Sigmoid colon (tissue), 7 donors: ENCODE measurements around the gene CEACAM6. TPM values are rescaled to one million over a fixed set of nuclear protein-coding genes. Genes with fewer than 3 reads are reported as not detected.

Experiments
- DNase-seq: peaks from one replicate; pipeline ENCODE4 v3.0.0-alpha.2; 2019
- H3K27ac ChIP-seq, 4 donors: fragments of 200-600 bp; sonication (generic); one replicate each; pipeline ENCODE4 v1.5.1; 2016 to 2019; ENCODE audit warnings: mild to moderate bottlenecking in 1 of 4
- H3K27me3 ChIP-seq, 3 donors: fragments of 200-600 bp; sonication (generic); one replicate each; pipeline ENCODE4 v1.5.1; 2019; ENCODE audit warnings: mild to moderate bottlenecking in 1 of 3
- H3K36me3 ChIP-seq, 4 donors: fragments of 200-600 bp; sonication (generic); one replicate each; pipeline ENCODE4 v1.5.1; 2016 to 2019
- H3K4me1 ChIP-seq, 4 donors: fragments of 200-600 bp; sonication (generic); one replicate each; pipeline ENCODE4 v1.5.1; 2017 to 2019
- H3K4me3 ChIP-seq, 4 donors: fragments of 200-600 bp; sonication (generic); one replicate each; pipeline ENCODE4 v1.5.1; 2017 to 2019; ENCODE audit warnings: mild to moderate bottlenecking in 2 of 4, moderate library complexity in 1 of 4
- H3K9me3 ChIP-seq, 4 donors: fragments of 200-600 bp in 3 of 4; sonication (generic) in 3 of 4; one replicate each; pipeline versions ENCODE4 v1.5.1 to v1.6.1; 2013 to 2019
- EP300 ChIP-seq, 4 donors: sonication (generic); formaldehyde crosslinking; IDR thresholded peaks; one replicate each; pipeline ENCODE4 v1.6.1; 2017; ENCODE audit warnings: antibody characterized with exemption in 4 of 4
- POLR2A ChIP-seq, 2 donors: fragments of 450-650 bp; IDR thresholded peaks; one replicate each; pipeline ENCODE4 v1.6.1; 2016; ENCODE audit warnings: antibody characterized with exemption in 2 of 2, mild to moderate bottlenecking in 2 of 2, moderate library complexity in 2 of 2
- POLR2AphosphoS5 ChIP-seq, 4 donors: sonication (generic); formaldehyde crosslinking; IDR thresholded peaks; one replicate each; pipeline ENCODE4 v1.6.1; 2017; ENCODE audit warnings: antibody characterized with exemption in 4 of 4
- WGBS, 2 donors: extraction: QIAGEN DNeasy Blood & Tissue Kit; methylation state at CpG; one replicate each; pipeline ENCODE4 v1.1.7; 2013; 5-methylcytosine and 5-hydroxymethylcytosine counted together
- intact Hi-C: fragments of 100-400 bp; cut with DNase I; formaldehyde crosslinking; loops from one replicate; pipeline ENCODE4 v1.15.1; 2023
- polyA plus RNA-seq, 3 donors: library from polyadenylated mRNA; stranded (reverse); fragments of 200-250 nt; gene quantifications; one replicate each; pipeline ENCODE4 v1.2.3, GENCODE V29; 2013
- total RNA-seq, 4 donors: library from RNA; depleted of rRNA; stranded (reverse); fragments of >200 nt; gene quantifications; one replicate each; pipeline ENCODE4 v1.1.0, GENCODE V29; 2016
- TF ChIP-seq, protein P1 (sequence below), 4 experiments: fragments of 450-650 bp in 3 of 4; fragments of 200-600 bp in 1 of 4; IDR thresholded peaks; one replicate each; pipeline ENCODE4 v1.5.1; 2016 to 2019; ENCODE audit warnings: antibody characterized with exemption in 4 of 4, mild to moderate bottlenecking in 3 of 4, moderate library complexity in 2 of 4
- donor health status: healthy with polysubstance abuse.
- donor health status: Bipolar disorder and iron deficiency.
- donor health status: healthy.

Gene CEACAM6
- total and polyA plus RNA-seq, 7 donors: 0.27 to 516 (median 18.1) TPM; not detected in 1

DNA sequence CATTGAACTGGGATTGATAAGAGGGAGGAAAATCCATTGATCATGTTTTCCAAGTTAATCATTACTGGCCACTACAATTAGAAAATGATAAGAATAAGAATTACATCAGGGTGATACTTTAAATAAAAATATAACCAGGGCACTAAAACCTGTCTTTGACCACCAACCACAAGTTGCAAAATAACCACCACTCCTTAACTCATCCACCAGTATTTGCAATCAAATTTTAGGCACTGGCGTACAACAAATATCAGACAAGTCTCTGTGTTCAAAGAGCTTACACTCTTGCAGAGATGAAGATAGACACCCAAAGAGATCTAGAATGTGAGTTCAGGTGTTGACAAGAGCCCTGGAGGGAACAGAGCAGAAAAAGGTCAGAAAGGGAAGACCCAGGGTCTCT lies 41.6 kb downstream of the CEACAM6 start:
- no peak for DNase-seq
- 88 to 92% methylated on average over 1 of the region's 1 CpG for WGBS, 2 donors
- H3K27ac ChIP-seq: no peak overlapping the region
- H3K4me3 ChIP-seq: no peak overlapping the region
- no peaks in the 10 kb centered on the region for H3K4me1 ChIP-seq
- TF ChIP-seq EP300 (IDR thresholded peaks at IDR 0.05): no peak
- no peak for TF ChIP-seq POLR2AphosphoS5 (IDR thresholded peaks at IDR 0.05)
- no peak for TF ChIP-seq POLR2A (IDR thresholded peaks at IDR 0.05)
- TF ChIP-seq, protein P1, sequence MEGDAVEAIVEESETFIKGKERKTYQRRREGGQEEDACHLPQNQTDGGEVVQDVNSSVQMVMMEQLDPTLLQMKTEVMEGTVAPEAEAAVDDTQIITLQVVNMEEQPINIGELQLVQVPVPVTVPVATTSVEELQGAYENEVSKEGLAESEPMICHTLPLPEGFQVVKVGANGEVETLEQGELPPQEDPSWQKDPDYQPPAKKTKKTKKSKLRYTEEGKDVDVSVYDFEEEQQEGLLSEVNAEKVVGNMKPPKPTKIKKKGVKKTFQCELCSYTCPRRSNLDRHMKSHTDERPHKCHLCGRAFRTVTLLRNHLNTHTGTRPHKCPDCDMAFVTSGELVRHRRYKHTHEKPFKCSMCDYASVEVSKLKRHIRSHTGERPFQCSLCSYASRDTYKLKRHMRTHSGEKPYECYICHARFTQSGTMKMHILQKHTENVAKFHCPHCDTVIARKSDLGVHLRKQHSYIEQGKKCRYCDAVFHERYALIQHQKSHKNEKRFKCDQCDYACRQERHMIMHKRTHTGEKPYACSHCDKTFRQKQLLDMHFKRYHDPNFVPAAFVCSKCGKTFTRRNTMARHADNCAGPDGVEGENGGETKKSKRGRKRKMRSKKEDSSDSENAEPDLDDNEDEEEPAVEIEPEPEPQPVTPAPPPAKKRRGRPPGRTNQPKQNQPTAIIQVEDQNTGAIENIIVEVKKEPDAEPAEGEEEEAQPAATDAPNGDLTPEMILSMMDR (IDR thresholded peaks at IDR 0.05): no peak
- H3K36me3 ChIP-seq: no peaks in the 10 kb centered on the region
- intact Hi-C loops: no loop called here
- H3K27me3 ChIP-seq: peaks cover 0 to 22% (median 4%) of the 10 kb centered on the region in 3 donors
- H3K9me3 ChIP-seq: no peaks in the 10 kb centered on the region

DNA sequence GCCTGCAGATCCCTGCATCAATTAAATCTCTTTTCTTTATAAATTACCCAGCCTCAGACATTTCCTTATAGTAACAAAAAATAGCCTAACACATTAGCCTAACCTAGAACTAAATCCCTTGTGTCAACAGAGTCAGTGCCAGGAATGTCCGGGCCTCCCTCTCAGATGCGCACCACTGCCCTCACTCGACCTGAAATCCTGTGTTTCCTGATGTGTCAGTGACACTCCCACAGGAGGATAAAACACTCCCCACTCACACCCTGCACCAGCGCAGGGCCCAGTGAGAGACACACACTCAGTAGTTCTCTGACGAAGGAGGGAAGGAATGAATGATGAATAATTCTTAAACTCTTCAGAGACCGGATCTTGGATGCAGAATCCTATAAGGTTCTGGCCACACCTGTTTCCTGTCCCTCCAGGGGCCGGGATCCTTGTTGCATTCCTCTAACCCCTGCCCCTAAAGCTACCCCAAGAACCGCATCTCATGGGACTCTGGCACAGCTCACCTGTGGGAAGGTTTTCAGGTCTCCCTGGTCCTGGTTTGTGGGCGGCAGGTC lies 44.2 kb downstream of the CEACAM6 start:
- no peak for TF ChIP-seq POLR2AphosphoS5 (IDR thresholded peaks at IDR 0.05)
- TF ChIP-seq, protein P1 (IDR thresholded peaks at IDR 0.05): no peak
- no peak for TF ChIP-seq POLR2A (IDR thresholded peaks at IDR 0.05)
- no peak for TF ChIP-seq EP300 (IDR thresholded peaks at IDR 0.05)
- Histone ChIP-seq H3K27ac (no peak overlapping the region), H3K4me1 (no peaks in the 10 kb centered on the region), H3K36me3 (no peaks in the 10 kb centered on the region), H3K9me3 (no peaks in the 10 kb centered on the region), H3K27me3 (no peaks in the 10 kb centered on the region), H3K4me3 (no peak overlapping the region)
- intact Hi-C loops: no loop called here
- 47 to 65% methylated on average over 9 of the region's 9 CpGs for WGBS, 2 donors
- DNase-seq: no peak

DNA sequence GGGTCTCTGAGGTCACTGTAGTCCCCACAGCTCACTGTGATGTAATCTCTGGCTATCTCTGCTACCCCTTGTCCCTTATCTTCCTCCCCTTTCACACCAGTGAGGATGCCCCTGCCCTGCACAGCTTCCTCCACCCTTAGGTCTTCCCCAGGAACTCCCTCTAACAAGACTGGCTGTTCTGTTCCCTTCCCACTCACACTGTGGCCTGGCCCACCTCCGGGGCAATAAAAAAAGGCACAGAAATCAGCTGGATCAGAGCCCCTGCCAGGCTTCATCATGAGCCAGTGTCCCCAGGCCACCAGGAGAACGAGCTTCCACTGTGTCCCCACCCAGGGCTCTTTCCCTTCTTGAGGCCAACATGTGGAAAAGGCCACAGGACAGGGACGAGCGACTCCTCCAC lies 45.7 kb downstream of the CEACAM6 start:
- Histone ChIP-seq H3K27me3 (no peaks in the 10 kb centered on the region), H3K4me3 (no peak overlapping the region), H3K4me1 (no peaks in the 10 kb centered on the region), H3K36me3 (no peaks in the 10 kb centered on the region), H3K9me3 (no peaks in the 10 kb centered on the region), H3K27ac (no peak overlapping the region)
- TF ChIP-seq EP300 (IDR thresholded peaks at IDR 0.05): no peak
- no peak for TF ChIP-seq POLR2A (IDR thresholded peaks at IDR 0.05)
- TF ChIP-seq, protein P1 (IDR thresholded peaks at IDR 0.05): no peak
- no peak for TF ChIP-seq POLR2AphosphoS5 (IDR thresholded peaks at IDR 0.05)
- no peak for DNase-seq
- intact Hi-C loops: no loop called here
- 85 to 89% methylated on average over 4 of the region's 4 CpGs for WGBS, 2 donors

DNA sequence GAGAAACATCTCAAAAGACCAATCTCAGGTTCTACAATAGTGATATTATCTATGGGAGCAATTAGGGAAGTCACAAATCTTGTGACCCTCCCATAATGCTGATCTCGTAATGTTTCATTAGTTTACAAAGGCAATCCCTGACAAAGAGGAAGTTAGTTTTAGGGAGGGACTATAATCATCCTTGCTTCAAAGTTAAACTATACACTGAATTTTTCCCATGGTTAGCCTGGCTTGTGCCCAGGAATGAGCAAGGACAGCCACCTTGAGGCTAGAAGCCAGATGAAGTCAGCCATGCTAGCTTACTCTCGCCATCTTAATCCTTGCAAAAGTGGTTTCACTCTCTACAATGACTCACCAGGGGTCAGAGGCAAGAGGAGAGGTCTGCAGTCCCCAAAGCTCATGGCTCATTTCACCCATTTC lies 46.5 kb downstream of the CEACAM6 start:
- 7 to 41% methylated on average over 2 of the region's 2 CpGs for WGBS, 2 donors
- Histone ChIP-seq H3K36me3 (no peaks in the 10 kb centered on the region), H3K27ac (peak overlapping the region in 1 of 4 donors; percentile 42), H3K27me3 (no peaks in the 10 kb centered on the region), H3K4me1 (no peaks in the 10 kb centered on the region), H3K9me3 (no peaks in the 10 kb centered on the region), H3K4me3 (no peak overlapping the region)
- TF ChIP-seq POLR2AphosphoS5 (IDR thresholded peaks at IDR 0.05) (no peak), POLR2A (IDR thresholded peaks at IDR 0.05) (no peak), EP300 (IDR thresholded peaks at IDR 0.05) (no peak)
- TF ChIP-seq, protein P1 (IDR thresholded peaks at IDR 0.05): no peak
- intact Hi-C loops: no loop called here
- no peak for DNase-seq

GRCh38 chr19:41802770-41803169 lies 47.4 kb downstream of the CEACAM6 start:
- no peaks in the 10 kb centered on the region for H3K9me3 ChIP-seq
- H3K4me3 ChIP-seq: no peak overlapping the region
- no peak overlapping the region for H3K27ac ChIP-seq
- no peaks in the 10 kb centered on the region for H3K27me3 ChIP-seq
- no peak for TF ChIP-seq EP300 (IDR thresholded peaks at IDR 0.05)
- TF ChIP-seq, protein P1 (IDR thresholded peaks at IDR 0.05): no peak
- TF ChIP-seq POLR2AphosphoS5 (IDR thresholded peaks at IDR 0.05): no peak
- no peak for TF ChIP-seq POLR2A (IDR thresholded peaks at IDR 0.05)
- intact Hi-C loops: no loop called here
- no peak for DNase-seq
- 56 to 84% methylated on average over 2 of the region's 2 CpGs for WGBS, 2 donors
- no peaks in the 10 kb centered on the region for H3K4me1 ChIP-seq
- no peaks in the 10 kb centered on the region for H3K36me3 ChIP-seq
